WTC11 (cell line): ENCODE measurements around the gene DSTYK. TPM values are rescaled to one million over a fixed set of nuclear protein-coding genes. Genes with fewer than 3 reads are reported as not detected.

ENCODE experiments used
- ATAC-seq: fragments of 200-7000 bp; cut with Tn5 transposase; 2 replicates; pipeline ENCODE4 v1.10.0; 2021; ENCODE audit warnings: mild to moderate bottlenecking, moderate library complexity
- CTCF ChIA-PET: fragments of 300-600 bp; sonication (Branson Sonifier 250); formaldehyde crosslinking; loops from one replicate; lab custom pipeline; 2021; ENCODE audit warnings: antibody characterized with exemption; lab: Charles Lee
- POLR2A ChIA-PET: fragments of 350-600 bp; sonication (Branson Sonifier 250); formaldehyde crosslinking; loops from one replicate; lab custom pipeline; 2021; ENCODE audit warnings: antibody characterized with exemption; lab: Charles Lee
- DNase-seq: peaks from one replicate; pipeline ENCODE4 v3.0.0; 2021; ENCODE audit warnings: low spot score
- H3K27ac Mint-ChIP-seq: 2 replicates; pipeline ENCODE4 v1.8.0; 2021; ENCODE audit warnings: mixed read lengths
- H3K27me3 Mint-ChIP-seq: 2 replicates; pipeline ENCODE4 v1.8.0; 2021; ENCODE audit warnings: low read depth, mild to moderate bottlenecking, moderate library complexity, mixed read lengths
- H3K36me3 Mint-ChIP-seq: 2 replicates; pipeline ENCODE4 v1.8.0; 2021; ENCODE audit warnings: mixed read lengths
- H3K4me1 Mint-ChIP-seq: 2 replicates; pipeline ENCODE4 v1.8.0; 2022; ENCODE audit warnings: mixed read lengths
- H3K4me3 Mint-ChIP-seq: 2 replicates; pipeline ENCODE4 v1.8.0; 2021; ENCODE audit warnings: mild to moderate bottlenecking, moderate library complexity, mixed read lengths
- H3K9me3 Mint-ChIP-seq: 2 replicates; pipeline ENCODE4 v1.8.0; 2021; ENCODE audit warnings: mixed read lengths
- E2F5 ChIP-seq: sonication (generic); formaldehyde crosslinking; IDR thresholded peaks from 2 replicates; pipeline ENCODE4 v1.8.1; 2022; ENCODE audit warnings: mild to moderate bottlenecking, moderate library complexity, missing genetic modification reagents
- EMX1 ChIP-seq: fragments of 250-450 bp; sonication (Bioruptor Pico); IDR thresholded peaks from 2 replicates; pipeline ENCODE4 v1.8.0; 2021; ENCODE audit warnings: mild to moderate bottlenecking
- ETV6 ChIP-seq: sonication (generic); formaldehyde crosslinking; IDR thresholded peaks from 2 replicates; pipeline ENCODE4 v1.8.1; 2022; ENCODE audit warnings: mild to moderate bottlenecking, missing genetic modification reagents
- FOXP4 ChIP-seq: sonication (generic); formaldehyde crosslinking; IDR thresholded peaks from 2 replicates; pipeline ENCODE4 v1.8.0; 2022; ENCODE audit warnings: mild to moderate bottlenecking, missing genetic modification reagents
- GTF2I ChIP-seq: fragments of 250-450 bp; sonication (Bioruptor Pico); conservative IDR thresholded peaks from 2 replicates; pipeline ENCODE4 v1.4.0; 2021; ENCODE audit warnings: mild to moderate bottlenecking
- KAT7 ChIP-seq: sonication (generic); formaldehyde crosslinking; IDR thresholded peaks from 2 replicates; pipeline ENCODE4 v1.8.1; 2023; ENCODE audit warnings: missing genetic modification reagents, mild to moderate bottlenecking, borderline replicate concordance
- NFYB ChIP-seq: sonication (generic); formaldehyde crosslinking; conservative IDR thresholded peaks from 2 replicates; pipeline ENCODE4 v1.8.0; 2022; ENCODE audit warnings: low read depth, missing genetic modification reagents
- SMAD3 ChIP-seq: sonication (generic); formaldehyde crosslinking; IDR thresholded peaks from 2 replicates; pipeline ENCODE4 v1.8.0; 2022; ENCODE audit warnings: missing genetic modification reagents, mild to moderate bottlenecking, borderline replicate concordance
- SMAD4 ChIP-seq: sonication (generic); formaldehyde crosslinking; IDR thresholded peaks from 2 replicates; pipeline ENCODE4 v1.8.0; 2022; ENCODE audit warnings: mild to moderate bottlenecking, missing genetic modification reagents
- ZBTB21 ChIP-seq: sonication (generic); formaldehyde crosslinking; IDR thresholded peaks from 2 replicates; pipeline ENCODE4 v1.8.1; 2023; ENCODE audit warnings: mild to moderate bottlenecking, missing genetic modification reagents, borderline replicate concordance
- ZBTB43 ChIP-seq: sonication (generic); formaldehyde crosslinking; IDR thresholded peaks from 2 replicates; pipeline ENCODE4 v1.8.1; 2023; ENCODE audit warnings: mild to moderate bottlenecking, missing genetic modification reagents
- ZNF263 ChIP-seq: sonication (generic); formaldehyde crosslinking; IDR thresholded peaks from 2 replicates; pipeline ENCODE4 v1.8.1; 2022; ENCODE audit warnings: low read depth, mild to moderate bottlenecking, moderate library complexity, missing genetic modification reagents
- ZNF281 ChIP-seq: sonication (generic); formaldehyde crosslinking; IDR thresholded peaks from 2 replicates; pipeline ENCODE4 v1.8.0; 2023; ENCODE audit warnings: mild to moderate bottlenecking, missing genetic modification reagents
- ZNF532 ChIP-seq: fragments of 250-450 bp; sonication (Bioruptor Pico); IDR thresholded peaks from 2 replicates; pipeline ENCODE4 v1.9.0; 2021; ENCODE audit warnings: mild to moderate bottlenecking, borderline replicate concordance
- total RNA-seq: library from RNA; stranded (reverse); gene quantifications from 3 replicates; pipeline ENCODE4 v1.2.3, GENCODE V29; 2021
- TF ChIP-seq, protein P1 (sequence below): fragments of 250-450 bp; sonication (Bioruptor Pico); IDR thresholded peaks from 2 replicates; pipeline ENCODE4 v1.8.0; 2021; ENCODE audit warnings: mild to moderate bottlenecking
- TF ChIP-seq, protein P2 (sequence below): sonication (generic); formaldehyde crosslinking; IDR thresholded peaks from 2 replicates; pipeline ENCODE4 v1.8.1; 2023; ENCODE audit warnings: mild to moderate bottlenecking, missing genetic modification reagents

Gene DSTYK
- total RNA-seq, 1 experiment from 2014 or later: 11.6 TPM

GRCh38 chr1:205246351-205247119 is 35.0 kb upstream of the DSTYK start:
- ChIA-PET POLR2A (no interaction called here), CTCF (interaction anchor here (1.7 to 2.8 kb wide), 4 partner anchors 10 to 185 kb away, joined by 5 to 22 read pairs (median 14); partner anchors contain the start of gene TMCC2)
- TF ChIP-seq, protein P1, sequence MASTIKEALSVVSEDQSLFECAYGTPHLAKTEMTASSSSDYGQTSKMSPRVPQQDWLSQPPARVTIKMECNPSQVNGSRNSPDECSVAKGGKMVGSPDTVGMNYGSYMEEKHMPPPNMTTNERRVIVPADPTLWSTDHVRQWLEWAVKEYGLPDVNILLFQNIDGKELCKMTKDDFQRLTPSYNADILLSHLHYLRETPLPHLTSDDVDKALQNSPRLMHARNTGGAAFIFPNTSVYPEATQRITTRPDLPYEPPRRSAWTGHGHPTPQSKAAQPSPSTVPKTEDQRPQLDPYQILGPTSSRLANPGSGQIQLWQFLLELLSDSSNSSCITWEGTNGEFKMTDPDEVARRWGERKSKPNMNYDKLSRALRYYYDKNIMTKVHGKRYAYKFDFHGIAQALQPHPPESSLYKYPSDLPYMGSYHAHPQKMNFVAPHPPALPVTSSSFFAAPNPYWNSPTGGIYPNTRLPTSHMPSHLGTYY (CRISPR knock-in tag): no peak
- no peak for TF ChIP-seq E2F5 (CRISPR knock-in tag)
- TF ChIP-seq FOXP4 (CRISPR knock-in tag): no peak
- no peak for TF ChIP-seq GTF2I
- no peak for TF ChIP-seq ZNF532
- no peak for TF ChIP-seq ZNF281 (CRISPR knock-in tag)
- no peak for TF ChIP-seq ZBTB43
- no peak for TF ChIP-seq ZNF263 (CRISPR knock-in tag)
- no peak for TF ChIP-seq NFYB (CRISPR knock-in tag)
- Mint-ChIP-seq H3K27ac (peak overlapping the region; percentile 37; the same call in 1 of the 2 replicates), H3K27me3 (no peaks in the 10 kb centered on the region), H3K36me3 (no peaks in the 10 kb centered on the region), H3K4me3 (no peak overlapping the region), H3K4me1 (peaks cover 9% of the 10 kb centered on the region), H3K9me3 (no peaks in the 10 kb centered on the region)
- ATAC-seq (no peak), DNase-seq (no peak)

GRCh38 chr1:205245096-205245495 is 33.6 kb upstream of the DSTYK start:
- ChIA-PET CTCF (interaction anchor here (1.1 to 3.2 kb wide), 5 partner anchors 11 to 183 kb away, joined by 3 to 16 read pairs (median 6); partner anchors contain the start of gene TMCC2), POLR2A (no interaction called here)
- ATAC-seq (no peak), DNase-seq (no peak)
- Mint-ChIP-seq H3K27me3 (no peaks in the 10 kb centered on the region), H3K36me3 (no peaks in the 10 kb centered on the region), H3K4me3 (no peak overlapping the region), H3K9me3 (no peaks in the 10 kb centered on the region), H3K4me1 (peaks cover 5% of the 10 kb centered on the region; the same call in 1 of the 2 replicates), H3K27ac (no peak overlapping the region)
- no peak for TF ChIP-seq GTF2I
- TF ChIP-seq EMX1: no peak
- no peak for TF ChIP-seq ZBTB21 (CRISPR knock-in tag)
- TF ChIP-seq KAT7 (CRISPR knock-in tag): no peak
- TF ChIP-seq, protein P2, sequence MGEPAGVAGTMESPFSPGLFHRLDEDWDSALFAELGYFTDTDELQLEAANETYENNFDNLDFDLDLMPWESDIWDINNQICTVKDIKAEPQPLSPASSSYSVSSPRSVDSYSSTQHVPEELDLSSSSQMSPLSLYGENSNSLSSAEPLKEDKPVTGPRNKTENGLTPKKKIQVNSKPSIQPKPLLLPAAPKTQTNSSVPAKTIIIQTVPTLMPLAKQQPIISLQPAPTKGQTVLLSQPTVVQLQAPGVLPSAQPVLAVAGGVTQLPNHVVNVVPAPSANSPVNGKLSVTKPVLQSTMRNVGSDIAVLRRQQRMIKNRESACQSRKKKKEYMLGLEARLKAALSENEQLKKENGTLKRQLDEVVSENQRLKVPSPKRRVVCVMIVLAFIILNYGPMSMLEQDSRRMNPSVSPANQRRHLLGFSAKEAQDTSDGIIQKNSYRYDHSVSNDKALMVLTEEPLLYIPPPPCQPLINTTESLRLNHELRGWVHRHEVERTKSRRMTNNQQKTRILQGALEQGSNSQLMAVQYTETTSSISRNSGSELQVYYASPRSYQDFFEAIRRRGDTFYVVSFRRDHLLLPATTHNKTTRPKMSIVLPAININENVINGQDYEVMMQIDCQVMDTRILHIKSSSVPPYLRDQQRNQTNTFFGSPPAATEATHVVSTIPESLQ (CRISPR knock-in tag): no peak
- TF ChIP-seq SMAD3 (CRISPR knock-in tag): no peak
- TF ChIP-seq ETV6 (CRISPR knock-in tag): no peak
- TF ChIP-seq SMAD4 (CRISPR knock-in tag): no peak
